Astrocyte (in vitro differentiated cells and primary cell): Measurements from ENCODE around the gene RNF111.

Experiments used
- EZH2 ChIP-seq: IDR thresholded peaks from 2 replicates; pipeline ENCODE4 v1.6.1; 2012; ENCODE audit warnings: mild to moderate bottlenecking, low read length, inconsistent platforms; ENCODE audit not compliant: insufficient read depth
- TF ChIP-seq, protein P1 (sequence below): IDR thresholded peaks from 2 replicates; pipeline ENCODE4 v1.5.1; 2011; ENCODE audit warnings: low read depth, mild to moderate bottlenecking, inconsistent platforms, low read length, moderate library complexity; ENCODE audit not compliant: insufficient read depth

DNA sequence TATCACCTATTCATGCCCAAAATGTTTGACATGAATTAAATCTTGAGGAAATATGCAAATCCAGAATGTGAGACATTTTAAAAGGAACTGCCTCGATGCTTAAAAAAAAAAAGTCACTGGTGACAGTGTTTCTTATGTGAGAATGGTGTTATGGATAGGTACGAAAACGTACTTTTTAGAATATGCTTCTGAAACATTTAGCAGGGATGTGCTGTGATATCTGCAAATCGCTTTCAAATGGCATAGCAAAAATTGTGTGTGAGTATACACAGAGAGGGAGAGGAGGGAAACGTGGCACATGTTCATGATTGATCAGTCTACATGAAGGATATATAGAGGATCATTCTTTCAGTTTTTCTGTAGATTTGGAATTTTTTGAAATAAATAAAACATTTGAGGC, 133.5 kb downstream of the RNF111 start:
- TF ChIP-seq, protein P1, sequence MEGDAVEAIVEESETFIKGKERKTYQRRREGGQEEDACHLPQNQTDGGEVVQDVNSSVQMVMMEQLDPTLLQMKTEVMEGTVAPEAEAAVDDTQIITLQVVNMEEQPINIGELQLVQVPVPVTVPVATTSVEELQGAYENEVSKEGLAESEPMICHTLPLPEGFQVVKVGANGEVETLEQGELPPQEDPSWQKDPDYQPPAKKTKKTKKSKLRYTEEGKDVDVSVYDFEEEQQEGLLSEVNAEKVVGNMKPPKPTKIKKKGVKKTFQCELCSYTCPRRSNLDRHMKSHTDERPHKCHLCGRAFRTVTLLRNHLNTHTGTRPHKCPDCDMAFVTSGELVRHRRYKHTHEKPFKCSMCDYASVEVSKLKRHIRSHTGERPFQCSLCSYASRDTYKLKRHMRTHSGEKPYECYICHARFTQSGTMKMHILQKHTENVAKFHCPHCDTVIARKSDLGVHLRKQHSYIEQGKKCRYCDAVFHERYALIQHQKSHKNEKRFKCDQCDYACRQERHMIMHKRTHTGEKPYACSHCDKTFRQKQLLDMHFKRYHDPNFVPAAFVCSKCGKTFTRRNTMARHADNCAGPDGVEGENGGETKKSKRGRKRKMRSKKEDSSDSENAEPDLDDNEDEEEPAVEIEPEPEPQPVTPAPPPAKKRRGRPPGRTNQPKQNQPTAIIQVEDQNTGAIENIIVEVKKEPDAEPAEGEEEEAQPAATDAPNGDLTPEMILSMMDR, result no peak
- TF ChIP-seq EZH2, result no peak
